ENCODE measurements around the gene RPRD1A.
"Not testable (repeated sequence)": the region's sequence is repeated elsewhere in the genome, so short reads cannot be mapped to it uniquely, and the experiment has no call there.

RPRD1A gene, protein sequence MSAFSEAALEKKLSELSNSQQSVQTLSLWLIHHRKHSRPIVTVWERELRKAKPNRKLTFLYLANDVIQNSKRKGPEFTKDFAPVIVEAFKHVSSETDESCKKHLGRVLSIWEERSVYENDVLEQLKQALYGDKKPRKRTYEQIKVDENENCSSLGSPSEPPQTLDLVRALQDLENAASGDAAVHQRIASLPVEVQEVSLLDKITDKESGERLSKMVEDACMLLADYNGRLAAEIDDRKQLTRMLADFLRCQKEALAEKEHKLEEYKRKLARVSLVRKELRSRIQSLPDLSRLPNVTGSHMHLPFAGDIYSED

DNA sequence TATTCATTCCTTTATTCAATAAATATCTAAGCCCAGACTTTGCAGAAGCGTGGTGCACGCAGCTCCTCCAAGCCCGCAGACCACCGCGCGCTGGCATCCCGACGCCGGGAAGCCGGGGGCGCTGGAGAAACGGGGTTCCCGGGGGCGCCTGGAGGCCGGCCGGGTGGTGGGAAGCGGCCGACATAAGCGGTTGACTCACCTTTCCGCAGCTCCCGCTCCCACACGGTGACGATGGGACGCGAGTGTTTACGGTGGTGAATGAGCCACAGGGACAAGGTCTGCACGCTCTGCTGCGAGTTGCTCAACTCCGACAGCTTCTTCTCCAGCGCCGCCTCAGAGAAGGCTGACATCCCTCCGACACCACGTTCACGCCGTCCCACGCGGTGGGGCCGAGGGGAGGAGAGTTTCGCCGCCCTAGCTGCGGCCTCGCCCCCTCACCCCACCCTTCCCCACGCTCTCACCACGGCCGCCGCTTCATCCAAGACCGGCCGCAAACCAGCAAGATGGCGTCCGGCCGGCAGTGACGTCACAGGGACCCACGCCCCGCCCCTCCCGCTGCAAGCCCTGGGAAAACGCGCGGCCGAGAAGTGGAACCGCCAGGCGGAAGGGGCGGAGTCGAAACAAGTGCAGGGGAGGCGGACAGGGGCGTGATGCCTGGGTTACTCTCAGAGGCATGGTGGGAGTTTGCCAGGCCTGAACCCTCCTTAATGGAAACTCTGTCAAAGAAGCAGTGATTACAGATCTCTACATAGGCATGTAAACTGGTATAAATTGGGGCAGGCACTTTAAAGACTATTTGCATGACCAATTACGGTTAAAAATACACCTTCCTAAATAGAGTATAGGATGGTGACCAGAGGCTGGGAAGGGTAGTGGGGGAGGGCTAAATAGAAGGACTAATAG, at the start of gene RPRD1A:
Gene RPRD1A, minus strand, starts transcription at position 505 of the 903 bp plus-strand sequence. Its CDS starts 155 bp downstream, at position 350.
- DNase-seq (ENCODE audit: low read depth in 2 of 2), result peak; percentile 85 to 98

DNA sequence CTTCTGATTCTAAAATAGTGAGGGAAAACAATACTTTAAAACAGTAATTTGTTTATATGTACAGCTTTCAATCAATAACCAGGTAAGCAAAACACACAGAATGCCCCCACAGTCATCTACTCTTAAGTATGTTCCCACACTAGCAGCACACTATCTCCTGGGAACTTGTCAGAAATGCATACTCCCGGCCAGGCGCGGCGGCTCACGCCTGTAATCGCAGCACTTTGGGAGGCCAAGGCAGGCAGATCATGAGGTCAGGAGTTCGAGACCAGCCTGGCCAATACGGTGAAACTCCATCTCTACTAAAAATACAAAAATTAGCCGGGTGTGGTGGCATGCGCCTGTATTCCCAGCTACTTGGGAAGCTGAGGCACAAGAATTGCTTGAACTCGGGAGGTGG, 49.4 kb upstream of the RPRD1A start:
- not testable (repeated sequence) for DNase-seq (ENCODE audit: low read depth in 2 of 2)

DNA sequence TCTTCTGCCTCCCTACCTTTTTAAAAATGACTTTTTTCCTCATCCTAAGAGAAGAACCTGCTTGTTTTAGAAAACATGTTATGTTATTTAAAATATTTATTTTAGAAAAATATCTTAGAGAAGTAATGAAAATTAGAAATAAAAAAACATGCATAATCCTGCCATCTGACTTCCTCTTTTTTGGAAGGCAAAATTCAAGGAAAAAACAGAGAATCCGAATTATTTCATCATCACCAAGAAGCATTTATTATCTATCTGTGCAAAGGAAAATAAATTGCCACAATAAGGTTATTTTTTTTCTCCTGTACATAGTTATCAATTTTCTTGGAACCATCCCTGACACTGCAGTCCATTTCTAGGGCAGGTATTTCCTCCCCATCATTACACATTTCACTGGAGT, 47.4 kb upstream of the RPRD1A start:
- DNase-seq (ENCODE audit: low read depth in 2 of 2), result no peak

DNA sequence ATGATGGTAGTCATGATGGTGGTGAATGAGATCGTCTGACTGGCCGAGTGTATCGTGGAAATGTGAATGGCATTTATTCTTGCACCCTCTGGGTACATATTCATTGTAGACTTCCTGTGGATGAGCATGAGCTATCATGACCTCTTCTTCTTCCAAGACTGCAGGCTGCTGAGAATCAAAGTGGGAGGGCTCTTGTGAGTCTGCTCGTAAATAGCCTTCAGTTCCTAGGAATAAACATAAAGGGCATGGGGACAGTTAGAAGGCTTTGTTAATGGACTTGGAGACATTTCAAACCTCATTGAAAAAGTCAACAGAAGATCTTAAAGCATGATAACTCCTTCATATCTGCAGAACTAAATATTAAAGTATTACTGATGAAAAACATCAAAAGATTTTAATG, 46.9 kb upstream of the RPRD1A start:
- no peak for DNase-seq (ENCODE audit: low read depth in 2 of 2)

DNA sequence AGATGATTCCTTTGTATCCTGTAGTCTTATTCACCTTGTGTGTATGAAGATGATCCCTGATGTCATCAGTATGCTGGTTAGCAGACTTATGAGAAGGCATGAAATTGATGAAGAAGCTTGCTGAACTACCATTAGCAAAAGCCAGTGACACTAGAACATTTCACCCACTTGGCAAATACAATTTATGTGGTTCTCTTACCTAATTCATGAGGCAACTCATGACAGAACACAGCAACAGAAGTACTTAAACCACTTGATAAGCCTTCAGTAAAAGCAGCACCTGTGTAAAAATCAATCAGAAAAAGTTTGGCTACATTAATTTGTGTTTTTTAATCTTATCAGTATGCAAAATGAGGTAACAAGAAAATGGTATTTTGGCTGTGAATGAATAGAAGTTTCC, 44.9 kb upstream of the RPRD1A start:
- DNase-seq (ENCODE audit: low read depth in 2 of 2), result no peak

DNA sequence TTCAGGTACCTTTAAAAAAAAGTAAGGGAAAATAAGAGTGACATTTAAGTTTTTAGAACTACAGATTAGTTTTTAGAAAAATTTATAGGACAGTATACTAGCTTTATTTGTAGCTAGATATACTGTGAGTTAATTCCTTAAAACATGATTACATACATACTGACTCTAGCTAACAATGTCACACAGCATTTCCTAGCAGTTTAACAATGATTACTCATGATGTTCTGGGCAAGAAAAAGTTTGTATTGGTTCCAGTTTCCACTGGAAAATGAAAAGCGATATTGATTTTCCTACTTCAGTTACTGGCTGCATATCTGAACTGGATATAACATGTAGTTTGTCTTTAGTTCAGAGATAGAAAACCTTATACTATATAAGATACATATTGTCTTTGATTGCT, 42.4 kb upstream of the RPRD1A start:
- DNase-seq (ENCODE audit: low read depth in 2 of 2), result no peak

DNA sequence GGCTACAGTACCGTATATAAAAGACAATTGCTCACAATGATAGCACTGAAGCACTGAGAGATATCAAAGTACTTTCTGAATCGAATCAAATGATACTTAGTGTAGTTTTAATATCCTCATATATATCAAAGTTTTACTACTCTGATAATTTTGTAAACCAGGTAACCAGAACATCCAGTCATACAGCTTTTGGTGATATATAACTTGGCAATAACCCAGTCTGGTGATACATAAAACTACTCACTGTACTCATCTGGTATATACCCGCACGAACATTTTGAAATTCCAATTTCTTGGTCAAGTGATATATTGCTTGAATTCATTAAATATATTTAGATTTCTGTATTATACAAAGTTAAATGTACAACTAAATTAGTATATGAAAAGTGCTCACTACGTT, 41.2 kb upstream of the RPRD1A start:
- no peak for DNase-seq (ENCODE audit: low read depth in 2 of 2)

DNA sequence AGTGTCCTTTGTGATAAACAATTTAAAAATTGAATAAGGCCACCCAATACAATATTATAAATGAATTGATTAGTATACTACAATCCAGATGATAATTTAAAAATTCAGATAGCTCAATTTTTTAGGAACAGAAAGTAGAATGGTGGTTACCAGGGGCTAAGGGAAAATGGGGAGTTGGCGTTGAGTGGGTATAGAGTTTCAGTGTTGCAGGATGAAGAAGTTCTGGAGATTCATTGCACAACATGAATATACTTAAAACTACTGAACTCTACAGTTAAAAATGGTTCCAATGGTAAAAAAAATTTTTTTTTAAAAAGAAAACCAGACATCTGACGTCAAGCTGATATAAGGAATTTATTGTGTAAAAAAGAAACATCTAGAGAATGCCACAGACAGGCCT, 40.8 kb upstream of the RPRD1A start:
- no peak for DNase-seq (ENCODE audit: low read depth in 2 of 2)

DNA sequence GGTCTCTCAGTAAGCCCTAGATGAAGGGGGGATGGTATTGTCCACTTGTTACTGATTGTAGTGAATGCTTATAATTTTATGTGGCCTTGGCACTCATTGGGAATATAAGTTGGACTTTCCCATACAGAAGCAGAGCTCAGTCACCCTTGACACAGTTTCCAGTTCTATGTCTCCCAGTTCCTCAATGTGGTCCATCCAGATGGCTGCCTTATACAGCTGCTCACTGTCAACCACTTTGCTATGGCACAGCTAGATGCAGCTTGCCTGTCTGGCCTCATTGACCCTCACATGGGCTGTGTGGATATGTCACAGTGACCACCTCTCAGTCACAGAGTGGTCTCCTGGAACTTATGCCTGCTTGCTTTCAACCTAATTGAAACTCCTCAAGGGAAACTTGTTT, 40.1 kb upstream of the RPRD1A start:
- no peak for DNase-seq (ENCODE audit: low read depth in 2 of 2)

DNA sequence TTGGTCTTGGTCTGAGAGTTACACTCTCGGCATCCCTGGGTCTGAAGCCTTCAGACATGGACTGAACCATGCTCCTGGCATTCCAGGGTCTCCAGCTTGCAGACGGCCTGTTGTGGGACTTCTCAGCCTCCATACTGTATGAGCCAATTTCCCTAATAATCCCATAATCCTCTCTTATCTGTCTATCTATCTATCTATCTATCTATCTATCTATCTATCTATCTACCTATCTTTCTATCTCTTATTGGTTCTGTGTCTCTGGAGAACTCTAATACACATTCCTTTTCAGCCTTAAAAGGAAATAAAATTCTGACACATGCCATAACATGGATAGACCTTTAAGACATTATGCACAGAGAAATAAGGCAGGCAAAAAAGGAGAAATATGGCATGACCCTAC, 37.4 kb upstream of the RPRD1A start:
- DNase-seq (ENCODE audit: low read depth in 2 of 2), result no peak

DNA sequence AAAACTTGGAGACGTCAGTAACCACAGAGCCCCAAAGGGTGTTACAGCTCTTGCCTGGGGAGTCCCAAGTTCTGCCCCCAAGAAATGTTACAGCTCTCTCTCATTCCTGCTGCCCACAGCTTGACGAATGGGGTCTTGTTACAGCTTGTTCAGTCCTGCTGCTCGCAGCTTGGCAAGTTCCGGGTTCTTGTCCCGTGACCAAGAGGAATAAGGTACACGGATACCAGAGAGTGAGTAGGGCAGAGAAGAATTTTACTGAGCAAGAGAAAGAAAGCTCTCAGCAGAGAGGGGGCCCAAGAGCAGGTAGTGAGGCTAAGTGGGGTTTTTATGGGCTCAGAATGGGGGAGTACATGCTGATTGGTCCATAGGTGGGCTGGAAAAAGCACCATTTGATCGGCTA, 34.6 kb upstream of the RPRD1A start:
- no peak for DNase-seq (ENCODE audit: low read depth in 2 of 2)

DNA sequence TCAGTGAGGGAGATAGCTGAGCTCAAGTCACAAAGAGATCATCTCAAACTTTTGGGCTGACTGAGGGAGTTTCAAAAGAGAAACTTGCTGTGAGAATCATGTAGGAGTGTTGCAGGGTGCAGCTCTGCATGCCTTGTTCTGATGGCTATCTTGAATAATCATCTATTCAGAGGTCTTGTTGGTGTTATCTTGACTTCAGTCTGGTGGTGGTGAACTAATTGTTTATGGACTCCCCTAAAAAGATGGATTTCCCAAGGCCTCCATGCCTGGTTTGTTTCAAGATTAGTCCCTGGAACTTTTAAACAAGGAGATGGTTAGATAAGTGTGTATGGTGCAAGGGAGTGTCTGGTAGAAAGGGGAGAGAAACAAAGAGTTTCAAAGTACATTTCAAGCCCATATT, 32.0 kb upstream of the RPRD1A start:
- no peak for DNase-seq (ENCODE audit: low read depth in 2 of 2)

DNA sequence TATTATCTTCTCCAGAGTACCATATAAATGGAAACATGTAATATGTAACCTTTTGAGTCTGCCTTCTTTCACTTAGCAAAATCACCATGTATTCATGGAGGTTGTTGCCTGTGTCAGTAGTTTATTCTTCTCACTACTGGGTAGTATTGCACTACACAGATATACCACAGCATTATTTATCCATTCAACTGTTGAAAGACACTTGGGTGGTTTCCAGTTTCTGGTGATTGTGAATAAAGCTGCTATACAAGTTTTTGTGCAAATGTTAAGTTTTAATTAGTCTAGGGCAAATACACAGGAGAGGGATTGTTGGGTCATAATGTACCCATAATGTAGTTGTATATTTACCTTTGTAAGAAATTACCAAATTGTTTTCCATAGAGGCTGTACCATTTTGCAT, 29.6 kb upstream of the RPRD1A start:
- DNase-seq (ENCODE audit: low read depth in 2 of 2), result no peak

DNA sequence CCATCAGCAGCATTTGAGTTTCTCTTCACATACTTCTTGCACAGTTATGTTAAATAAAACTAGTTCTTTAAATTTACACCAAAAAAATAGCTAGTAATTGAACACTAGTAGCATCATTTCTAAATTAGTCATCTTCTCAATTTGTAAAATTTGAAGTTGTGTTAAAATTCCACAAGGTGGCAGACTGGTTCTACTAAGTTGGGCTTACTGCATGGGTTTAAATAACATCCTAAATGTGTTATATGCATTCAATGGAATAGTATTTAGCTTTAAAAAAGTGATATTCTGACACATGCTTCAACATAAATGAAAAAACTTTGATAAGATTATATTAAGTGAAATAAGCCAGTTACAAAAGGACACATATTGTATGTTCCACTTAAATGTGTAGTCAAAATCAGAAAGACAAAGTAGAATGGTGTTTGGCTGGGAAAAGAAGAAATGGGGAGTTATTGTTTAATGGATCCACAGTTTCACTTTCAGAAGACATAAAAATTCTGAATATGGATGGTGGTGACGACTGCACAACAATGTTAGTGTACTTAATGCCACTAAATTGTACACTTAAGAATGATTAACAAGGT, 28.7 kb upstream of the RPRD1A start:
- no peak for DNase-seq (ENCODE audit: low read depth in 2 of 2)

DNA sequence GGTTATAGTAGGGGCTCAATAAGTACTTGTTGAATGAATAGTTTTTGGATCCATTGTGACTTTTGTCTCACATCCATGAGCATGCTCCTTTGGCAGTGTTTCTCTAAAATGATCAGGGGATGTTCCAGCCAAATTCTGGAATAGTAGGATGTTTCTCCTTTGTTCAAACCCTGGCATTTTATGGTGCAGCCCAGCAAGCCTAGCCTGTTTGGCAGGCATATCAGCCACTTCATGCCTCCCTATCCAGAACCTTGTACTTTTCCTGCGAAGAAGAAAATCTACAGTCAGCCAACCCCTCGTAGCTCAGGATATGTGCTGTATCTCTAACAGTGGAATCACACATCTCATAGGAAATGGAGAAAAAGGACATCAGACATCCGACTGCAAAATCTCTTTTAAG, 27.1 kb upstream of the RPRD1A start:
- DNase-seq (ENCODE audit: low read depth in 2 of 2), result no peak

DNA sequence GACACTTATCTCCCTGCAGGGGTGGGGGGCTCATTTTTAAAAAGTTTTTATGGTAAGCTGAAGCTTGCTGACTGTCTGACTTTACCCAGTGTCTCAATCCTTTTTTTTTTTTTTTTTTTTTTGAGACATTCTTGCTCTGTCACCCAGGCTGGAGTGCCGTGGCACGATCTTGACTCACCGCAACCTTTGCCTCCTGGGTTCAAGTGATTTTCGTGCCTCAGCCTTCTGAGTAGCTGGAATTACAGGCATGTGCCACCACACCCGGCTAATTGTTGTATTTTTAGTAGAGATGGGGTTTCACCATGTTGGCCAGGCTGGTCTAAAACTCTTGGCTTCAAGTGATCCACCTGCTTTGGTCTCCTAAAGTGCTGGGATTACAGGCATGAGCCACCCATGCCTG, 24.8 kb upstream of the RPRD1A start:
- DNase-seq (ENCODE audit: low read depth in 2 of 2), result not testable (repeated sequence)

DNA sequence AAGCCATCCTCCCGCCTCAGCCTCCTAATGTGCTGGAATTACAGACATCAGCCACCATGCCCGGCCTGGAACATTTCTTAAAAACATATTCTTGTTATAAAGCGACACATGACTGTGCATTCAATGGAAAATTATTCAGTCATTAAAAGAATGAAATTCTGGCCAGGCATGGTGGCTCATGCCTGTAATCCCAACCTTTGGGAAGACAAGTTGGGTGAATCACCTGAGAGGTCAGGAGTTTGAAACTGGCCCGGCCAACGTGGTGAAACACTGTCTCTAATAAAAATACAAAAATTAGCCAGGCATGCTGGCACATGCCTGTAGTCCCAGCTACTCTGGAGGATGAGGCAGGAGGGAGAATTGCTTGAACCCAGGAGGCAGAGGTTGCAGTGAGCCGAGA, 21.6 kb upstream of the RPRD1A start:
- DNase-seq (ENCODE audit: low read depth in 2 of 2), result no peak

DNA sequence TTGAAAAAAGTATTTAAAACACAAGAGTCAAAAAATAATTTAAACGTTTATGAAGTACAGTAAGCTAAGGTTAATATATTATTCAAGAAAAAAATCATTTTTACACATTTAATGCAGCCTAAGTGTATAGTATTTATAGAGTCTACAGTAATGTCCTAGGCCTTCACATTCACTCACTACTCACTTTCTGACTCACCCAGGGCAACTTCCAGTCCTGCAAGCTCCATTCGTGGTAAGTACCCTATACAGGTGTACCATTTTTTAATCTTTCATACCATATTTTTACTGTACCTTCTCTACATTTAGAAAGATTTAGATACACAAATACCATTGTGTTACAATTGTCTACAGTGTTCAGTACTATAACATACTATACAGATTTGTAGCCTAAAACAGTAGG, 20.9 kb upstream of the RPRD1A start:
- DNase-seq (ENCODE audit: low read depth in 2 of 2), result no peak

DNA sequence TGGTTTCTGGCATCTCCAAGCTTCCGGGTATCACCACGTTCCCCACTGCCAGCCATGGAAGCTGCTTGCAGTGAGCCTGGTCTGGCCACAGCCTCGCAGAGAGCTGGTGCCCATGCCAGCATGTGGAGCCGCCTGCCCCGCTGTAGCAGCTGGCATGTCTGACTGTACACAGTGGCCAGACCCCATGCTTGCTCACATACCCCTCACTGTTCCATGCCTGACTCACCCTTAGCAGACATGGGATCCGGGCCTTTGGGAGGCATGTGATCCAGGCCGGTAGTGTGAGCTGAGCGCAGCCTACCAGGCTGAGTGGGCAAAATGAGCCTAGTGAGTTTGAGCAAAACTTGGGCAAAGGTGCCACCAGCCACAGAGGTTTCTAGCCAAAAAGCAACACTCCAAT, 18.8 kb upstream of the RPRD1A start:
- no peak for DNase-seq (ENCODE audit: low read depth in 2 of 2)

DNA sequence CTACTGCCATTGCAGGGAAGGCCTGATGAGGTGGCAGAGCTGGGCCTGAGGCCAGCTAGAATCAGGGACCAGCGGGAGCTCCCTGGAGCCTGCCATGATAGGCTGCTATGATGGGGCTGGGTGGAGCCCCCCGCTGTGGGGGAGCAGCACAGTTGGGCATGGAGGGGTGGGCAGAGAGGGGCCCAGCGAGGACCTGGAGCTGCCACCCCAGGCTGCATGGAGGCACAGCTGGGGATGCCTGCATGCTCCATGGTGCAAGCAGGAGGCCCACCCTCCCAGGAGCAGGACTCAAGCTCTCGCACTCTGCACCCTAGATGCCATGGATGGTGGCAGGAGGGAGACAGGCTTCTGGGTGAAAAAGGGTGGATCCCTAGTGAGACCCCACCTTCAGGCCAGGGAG, 17.8 kb upstream of the RPRD1A start:
- no peak for DNase-seq (ENCODE audit: low read depth in 2 of 2)

DNA sequence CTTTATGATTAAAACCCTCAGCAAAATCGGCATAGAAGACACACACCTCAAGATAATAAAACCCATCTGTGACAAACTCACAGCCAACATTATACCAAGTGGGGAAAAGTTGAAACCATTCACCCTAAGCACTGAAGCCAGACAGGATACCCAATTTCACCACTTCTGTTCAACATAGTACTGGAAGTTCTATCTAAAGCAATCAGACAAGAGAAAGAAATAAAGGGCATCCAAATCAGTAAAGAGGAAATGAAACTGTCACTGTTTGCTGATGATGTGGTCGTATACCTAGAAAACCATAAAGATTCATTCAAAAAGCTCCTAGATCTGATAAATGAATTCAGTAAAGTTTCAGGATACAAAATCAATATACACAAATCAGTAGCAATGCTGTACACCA, 16.4 kb upstream of the RPRD1A start:
- DNase-seq (ENCODE audit: low read depth in 2 of 2), result no peak

DNA sequence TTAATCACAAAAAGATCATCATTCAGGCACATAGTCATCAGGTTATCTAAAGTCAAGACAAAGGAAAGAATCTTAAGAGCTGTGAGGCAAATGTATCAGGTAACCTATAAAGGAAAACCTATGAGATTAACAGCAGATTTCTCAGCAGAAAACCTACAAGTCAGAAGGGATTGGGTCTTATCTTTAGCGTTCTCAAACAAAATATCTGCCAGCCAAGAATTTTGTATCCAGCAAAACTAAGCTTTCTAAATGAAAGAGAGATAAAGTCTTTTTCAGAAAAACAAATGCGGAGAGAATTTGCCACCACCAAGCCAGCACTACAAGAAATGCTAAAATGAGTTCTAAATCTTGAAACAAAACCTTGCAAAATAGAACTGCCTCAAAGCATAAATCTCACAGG, 13.8 kb upstream of the RPRD1A start:
- not testable (repeated sequence) for DNase-seq (ENCODE audit: low read depth in 2 of 2)

All from stimulated activated CD4-positive, alpha-beta T cell treated with anti-CD3 and anti-CD28 coated beads, Interleukin-1b, Interleukin-23, amount 100 ng/mL, for 1 hour (primary cell).